HCT116 (cell line): ENCODE measurements around the gene TMEM271. TPM values are rescaled to one million over a fixed set of nuclear protein-coding genes. Genes with fewer than 3 reads are reported as not detected.

ENCODE experiments used
- ATAC-seq: fragments of 200-7000 bp; cut with Tn5 transposase; 2 replicates; pipeline ENCODE4 v1.9.1; 2020; ENCODE audit warnings: mild to moderate bottlenecking, moderate library complexity
- BruUV-seq: library from RNA; stranded (reverse); fragments of 400-500 nt; replicated peaks from 2 replicates; lab custom pipeline; 2021; lab: Mats Ljungman, UMichigan
- CTCF ChIA-PET: fragments of 300-600 bp; sonication (Branson Sonifier 250); formaldehyde crosslinking; loops from one replicate; lab custom pipeline; 2021; ENCODE audit warnings: antibody characterized with exemption; lab: Charles Lee
- POLR2A ChIA-PET: fragments of 300-600, 350-600 bp; sonication (Branson Sonifier 250); formaldehyde crosslinking; loops from one replicate; lab custom pipeline; 2021; ENCODE audit warnings: antibody characterized with exemption; lab: Charles Lee
- RAD21 ChIA-PET, 2 experiments: fragments of 300-600 bp; sonication (Branson Sonifier 250); formaldehyde crosslinking; loops; one replicate each; lab custom pipeline; 2023; ENCODE audit warnings: low total read pairs in 2 of 2; ENCODE audit not compliant: uncharacterized antibody in 2 of 2, unreplicated experiment in 2 of 2, low non-redundant PET in 1 of 2; lab: Charles Lee
- DNase-seq: peaks from one replicate; pipeline ENCODE4 v3.0.0-alpha.2; 2010; ENCODE audit warnings: low read depth, low spot score
- H2AFZ ChIP-seq: fragments of 200-600 bp; shearing (Covaris generic), sonication (generic); 2 replicates; pipeline ENCODE4 v1.6.1; 2017; ENCODE audit warnings: low read depth, mixed run types, mixed read lengths, antibody characterized with exemption, low read length; ENCODE audit not compliant: poor library complexity, severe bottlenecking
- H3K27ac ChIP-seq: 2 replicates; pipeline ENCODE4 v1.5.1; 2012; ENCODE audit warnings: low read depth, low read length
- H3K27me3 ChIP-seq: fragments of 200-600 bp; sonication (generic); 2 replicates; pipeline ENCODE4 v1.6.1; 2016; ENCODE audit warnings: mixed run types, low read length, mixed read lengths; ENCODE audit not compliant: insufficient read depth
- H3K36me3 ChIP-seq, 2 experiments: fragments of 200-500 bp in 1 of 2; fragments of 200-600 bp in 1 of 2; sonication (Bioruptor generic) in 1 of 2; sonication (generic) in 1 of 2; 2 replicates each; pipeline versions ENCODE4 v1.5.1 to v1.6.1; 2014 to 2016; ENCODE audit warnings: low read length in 2 of 2, inconsistent platforms in 1 of 2, mixed read lengths in 1 of 2, mixed run types in 1 of 2; ENCODE audit not compliant: insufficient read depth in 2 of 2, control insufficient read depth in 1 of 2
- H3K4me1 ChIP-seq, 2 experiments: fragments of 200-600 bp in 1 of 2; sonication (generic) in 1 of 2; 2 replicates each; pipeline versions ENCODE4 v1.5.1 to v1.6.1; 2012 to 2017; ENCODE audit warnings: low read length in 2 of 2, inconsistent platforms in 1 of 2, mild to moderate bottlenecking in 1 of 2, mixed read lengths in 1 of 2, mixed run types in 1 of 2, moderate library complexity in 1 of 2; ENCODE audit not compliant: insufficient read depth in 2 of 2, control insufficient read depth in 1 of 2
- H3K4me2 ChIP-seq: fragments of 200-600 bp; sonication (generic); 2 replicates; pipeline ENCODE4 v1.6.1; 2017; ENCODE audit warnings: mixed run types, low read length, mixed read lengths
- H3K4me3 ChIP-seq, 2 experiments: fragments of 200-600 bp in 1 of 2; sonication (generic) in 1 of 2; replicated peaks in 1 of 2; 2 replicates each; pipeline ENCODE4 v1.5.1; 2011 to 2016; ENCODE audit warnings: low read length in 2 of 2, control low read depth in 1 of 2, low read depth in 1 of 2, mild to moderate bottlenecking in 1 of 2, mixed read lengths in 1 of 2, mixed run types in 1 of 2
- H3K79me2 ChIP-seq: fragments of 200-600 bp; sonication (generic); 2 replicates; pipeline ENCODE4 v1.6.1; 2017; ENCODE audit warnings: mild to moderate bottlenecking, mixed run types, low read length, moderate library complexity, mixed read lengths; ENCODE audit not compliant: insufficient read depth
- H3K9ac ChIP-seq: fragments of 200-600 bp; sonication (generic); 2 replicates; pipeline ENCODE4 v1.6.1; 2016; ENCODE audit warnings: low read length, mixed read lengths
- H3K9me2 ChIP-seq: fragments of 200-600 bp; sonication (generic), shearing (Covaris generic); 2 replicates; pipeline ENCODE4 v1.6.1; 2017; ENCODE audit warnings: mixed run types, mild to moderate bottlenecking, moderate library complexity; ENCODE audit not compliant: insufficient read depth
- H3K9me3 ChIP-seq, 2 experiments: fragments of 200-500 bp in 1 of 2; fragments of 200-600 bp in 1 of 2; sonication (Bioruptor generic) in 1 of 2; sonication (generic) in 1 of 2; 2 replicates each; pipeline ENCODE4 v1.6.1; 2014 to 2017; ENCODE audit warnings: low read length in 2 of 2, mixed read lengths in 2 of 2, inconsistent platforms in 1 of 2, low read depth in 1 of 2, mild to moderate bottlenecking in 1 of 2, mixed run types in 1 of 2, moderate library complexity in 1 of 2; ENCODE audit not compliant: control insufficient read depth in 1 of 2, insufficient read depth in 1 of 2
- H4K20me1 ChIP-seq: fragments of 200-600 bp; sonication (generic), shearing (Covaris generic); 2 replicates; pipeline ENCODE4 v1.6.1; 2017; ENCODE audit warnings: mixed run types, mild to moderate bottlenecking, moderate library complexity; ENCODE audit not compliant: insufficient read depth
- ATF3 ChIP-seq: IDR thresholded peaks from 2 replicates; pipeline ENCODE4 v1.6.1; 2012
- CBX3 ChIP-seq: IDR thresholded peaks from 2 replicates; pipeline ENCODE4 v1.6.1; 2012; ENCODE audit warnings: low read depth
- EGR1 ChIP-seq: IDR thresholded peaks from 2 replicates; pipeline ENCODE4 v1.6.1; 2012; ENCODE audit warnings: low read depth
- ELF1 ChIP-seq: IDR thresholded peaks from 2 replicates; pipeline ENCODE4 v1.6.1; 2012; ENCODE audit warnings: low read depth, borderline replicate concordance
- EZH2 ChIP-seq: fragments of 200-600 bp; sonication (generic); IDR thresholded peaks from 2 replicates; pipeline ENCODE4 v1.6.1; 2017; ENCODE audit warnings: antibody characterized with exemption, mixed run types
- FOSL1 ChIP-seq: IDR thresholded peaks from 2 replicates; pipeline ENCODE4 v1.6.1; 2012; ENCODE audit warnings: low read depth
- JUND ChIP-seq: IDR thresholded peaks from 2 replicates; pipeline ENCODE4 v1.6.1; 2012
- MAX ChIP-seq: IDR thresholded peaks from 2 replicates; pipeline ENCODE4 v1.6.1; 2012
- POLR2A ChIP-seq: IDR thresholded peaks from 2 replicates; pipeline ENCODE4 v1.7.0; 2011; ENCODE audit warnings: borderline replicate concordance; ENCODE audit not compliant: insufficient read depth, insufficient read length; ENCODE audit errors: extremely low read depth
- POLR2AphosphoS5 ChIP-seq: IDR thresholded peaks from 2 replicates; pipeline ENCODE4 v1.6.1; 2011; ENCODE audit warnings: mild to moderate bottlenecking, low read depth, low read length, moderate library complexity
- RAD21 ChIP-seq: IDR thresholded peaks from 2 replicates; pipeline ENCODE4 v1.6.1; 2012; ENCODE audit warnings: low read depth, mild to moderate bottlenecking
- SIN3A ChIP-seq: IDR thresholded peaks from 2 replicates; pipeline ENCODE4 v1.6.1; 2012; ENCODE audit warnings: low read depth
- SP1 ChIP-seq: IDR thresholded peaks from 2 replicates; pipeline ENCODE4 v1.6.1; 2012; ENCODE audit warnings: low read depth
- SRF ChIP-seq: IDR thresholded peaks from 2 replicates; pipeline ENCODE4 v1.6.1; 2012; ENCODE audit warnings: low read depth
- TCF7L2 ChIP-seq: IDR thresholded peaks from 2 replicates; pipeline ENCODE4 v1.7.0; 2011; ENCODE audit warnings: borderline replicate concordance, inconsistent platforms; ENCODE audit not compliant: insufficient read depth, insufficient read length; ENCODE audit errors: extremely low read depth
- YY1 ChIP-seq: IDR thresholded peaks from 2 replicates; pipeline ENCODE4 v1.6.1; 2011; ENCODE audit warnings: low read length, low read depth, moderate library complexity, mild to moderate bottlenecking; ENCODE audit not compliant: insufficient replicate concordance; ENCODE audit errors: extremely low read depth
- ZBTB33 ChIP-seq: IDR thresholded peaks from 2 replicates; pipeline ENCODE4 v1.6.1; 2011; ENCODE audit warnings: mild to moderate bottlenecking, low read length, moderate library complexity; ENCODE audit not compliant: insufficient replicate concordance; ENCODE audit errors: extremely low read depth
- ZNF274 ChIP-seq: fragments of 200-500 bp; sonication (Bioruptor generic); IDR thresholded peaks from 2 replicates; pipeline ENCODE4 v1.6.1; 2014; ENCODE audit warnings: mild to moderate bottlenecking, low read depth, low read length, inconsistent platforms
- intact Hi-C: fragments of 100-400 bp; cut with micrococcal nuclease; formaldehyde crosslinking; loops from 2 replicates; pipeline ENCODE4 v1.10.0; 2022
- total RNA-seq: library from RNA; stranded (reverse); gene quantifications from one replicate; pipeline ENCODE4 v1.2.1, GENCODE V29; 2021; ENCODE audit not compliant: unreplicated experiment

TMEM271 gene
- total RNA-seq, 1 experiment from 2014 or later: not detected

DNA sequence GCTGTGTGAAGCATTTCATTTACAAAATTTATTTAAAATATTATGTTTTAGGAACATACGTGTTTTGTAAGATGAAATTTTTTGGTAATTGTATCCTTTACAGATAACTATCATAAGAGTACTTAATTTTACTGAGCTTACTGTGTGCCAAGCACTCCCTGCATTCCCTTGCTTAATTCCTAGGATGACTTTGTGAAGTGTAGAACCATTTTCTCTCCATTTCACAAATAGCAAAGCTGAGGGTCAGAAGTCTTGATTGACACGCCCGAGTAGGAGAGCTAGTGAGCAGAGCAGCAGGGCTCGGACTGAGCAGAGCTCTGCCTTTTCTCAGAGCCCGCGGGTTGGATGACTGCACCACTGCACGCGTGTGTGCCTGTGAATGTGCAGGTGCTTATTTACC, 46.5 kb downstream of the TMEM271 start:
- Histone ChIP-seq H4K20me1 (no peaks in the 10 kb centered on the region), H3K9me3 (no peaks in the 10 kb centered on the region), H3K4me2 (no peak overlapping the region), H3K4me1 (no peaks in the 10 kb centered on the region), H3K79me2 (no peaks in the 10 kb centered on the region), H3K27ac (no peak overlapping the region), H3K9me2 (no peaks in the 10 kb centered on the region), H3K36me3 (peaks cover 0 to 13% of the 10 kb centered on the region in 2 experiments; a peak in 2 of 4 replicates), H2AFZ (no peak overlapping the region), H3K9ac (no peak overlapping the region), H3K4me3 (no peak overlapping the region), H3K27me3 (no peaks in the 10 kb centered on the region)
- ChIA-PET CTCF (no interaction called here), POLR2A (no interaction called here), RAD21 (no interaction called here)
- ATAC-seq (no peak), DNase-seq (no peak)
- intact Hi-C loops: no loop called here
- BruUV-seq: no TSS peak
- no peak for TF ChIP-seq SRF
- no peak for TF ChIP-seq ATF3
- TF ChIP-seq CBX3: no peak
- no peak for TF ChIP-seq POLR2AphosphoS5
- TF ChIP-seq SIN3A: no peak
- no peak for TF ChIP-seq POLR2A
- TF ChIP-seq, all 23 proteins: peak for 0

DNA sequence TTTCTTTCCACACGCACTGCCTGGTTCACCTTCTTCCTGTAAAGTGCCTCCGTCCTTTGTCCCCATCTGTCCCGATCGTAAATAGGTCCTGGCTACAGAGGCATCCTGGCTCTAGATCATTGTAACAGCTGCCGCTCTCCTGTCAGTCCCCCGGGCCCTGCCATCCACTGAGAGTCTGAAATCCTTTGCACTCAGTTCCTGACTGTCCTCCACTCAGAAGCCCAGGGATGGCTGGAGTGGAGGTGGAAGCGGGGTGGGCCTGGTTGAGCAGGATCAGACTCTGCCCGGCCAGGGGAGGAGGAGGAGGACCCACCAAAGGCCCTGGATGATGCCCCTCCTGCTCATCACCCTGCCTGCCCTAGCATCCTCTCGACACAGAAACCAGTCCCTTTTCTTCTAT, 47.3 kb downstream of the TMEM271 start:
- ATAC-seq (no peak), DNase-seq (no peak)
- H3K36me3 ChIP-seq: peaks cover 0 to 13% of the 10 kb centered on the region in 2 experiments; a peak in 2 of 4 replicates
- RAD21 ChIA-PET: no interaction called here
- CTCF ChIA-PET: no interaction called here
- no peaks in the 10 kb centered on the region for H4K20me1 ChIP-seq
- BruUV-seq: no TSS peak
- H3K27me3 ChIP-seq: no peaks in the 10 kb centered on the region
- intact Hi-C loops: no loop called here
- H3K4me2 ChIP-seq: no peak overlapping the region
- H3K9me3 ChIP-seq: no peaks in the 10 kb centered on the region
- no peak overlapping the region for H2AFZ ChIP-seq
- H3K9me2 ChIP-seq: no peaks in the 10 kb centered on the region
- no peak overlapping the region for H3K4me3 ChIP-seq
- no peak overlapping the region for H3K27ac ChIP-seq
- H3K79me2 ChIP-seq: no peaks in the 10 kb centered on the region
- POLR2A ChIA-PET: no interaction called here
- H3K9ac ChIP-seq: no peak overlapping the region
- H3K4me1 ChIP-seq: no peaks in the 10 kb centered on the region
- no peak for TF ChIP-seq ZNF274
- TF ChIP-seq SP1: no peak
- TF ChIP-seq SRF: no peak
- TF ChIP-seq ATF3: no peak
- no peak for TF ChIP-seq MAX
- no peak for TF ChIP-seq ELF1
- TF ChIP-seq SIN3A: no peak
- no peak for TF ChIP-seq POLR2AphosphoS5
- no peak for TF ChIP-seq ZBTB33
- no peak for TF ChIP-seq JUND
- TF ChIP-seq RAD21: no peak
- TF ChIP-seq EGR1: no peak
- no peak for TF ChIP-seq FOSL1
- TF ChIP-seq EZH2: no peak
- TF ChIP-seq YY1: no peak
- TF ChIP-seq TCF7L2: no peak
- TF ChIP-seq POLR2A: no peak
